ENCODE data around the gene STH.

STH gene

GRCh38 chr17:46042925-46043324 lies 43.9 kb downstream of the STH start:
- DNase-seq (ENCODE audit: extremely low read depth in 1 of 2, low read depth in 1 of 2): no peak

GRCh38 chr17:46043606-46044005 lies 44.6 kb downstream of the STH start:
- no peak for DNase-seq (ENCODE audit: extremely low read depth in 1 of 2, low read depth in 1 of 2)

GRCh38 chr17:46044286-46044928 lies 45.4 kb downstream of the STH start:
- DNase-seq (ENCODE audit: extremely low read depth in 1 of 2, low read depth in 1 of 2): peak in 1 of 2 donors; percentile 23

GRCh38 chr17:46044989-46045388 lies 45.9 kb downstream of the STH start:
- no peak for DNase-seq (ENCODE audit: extremely low read depth in 1 of 2, low read depth in 1 of 2)

GRCh38 chr17:46045639-46046038 lies 46.6 kb downstream of the STH start:
- DNase-seq (ENCODE audit: extremely low read depth in 1 of 2, low read depth in 1 of 2): no peak

DNA sequence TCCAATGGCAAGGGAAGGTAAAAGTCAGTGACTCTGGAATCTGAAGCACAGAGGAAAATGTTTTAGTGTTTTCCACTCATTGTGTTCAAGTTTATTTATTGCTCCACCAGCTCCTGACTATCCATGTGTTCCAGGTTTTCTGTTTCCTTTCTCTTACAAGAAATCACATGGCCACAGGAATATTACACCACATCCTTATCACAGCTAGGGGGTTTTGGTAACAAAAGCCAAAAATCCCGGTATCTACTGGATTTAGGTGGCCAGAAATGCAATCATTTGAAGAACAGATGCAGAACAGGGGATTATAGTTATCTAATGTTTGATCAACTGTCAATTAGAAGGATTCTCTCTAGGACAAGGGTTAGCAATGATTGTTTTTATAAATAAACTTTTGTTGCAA lies 47.9 kb downstream of the STH start:
- no peak for DNase-seq (ENCODE audit: extremely low read depth in 1 of 2, low read depth in 1 of 2)

DNA sequence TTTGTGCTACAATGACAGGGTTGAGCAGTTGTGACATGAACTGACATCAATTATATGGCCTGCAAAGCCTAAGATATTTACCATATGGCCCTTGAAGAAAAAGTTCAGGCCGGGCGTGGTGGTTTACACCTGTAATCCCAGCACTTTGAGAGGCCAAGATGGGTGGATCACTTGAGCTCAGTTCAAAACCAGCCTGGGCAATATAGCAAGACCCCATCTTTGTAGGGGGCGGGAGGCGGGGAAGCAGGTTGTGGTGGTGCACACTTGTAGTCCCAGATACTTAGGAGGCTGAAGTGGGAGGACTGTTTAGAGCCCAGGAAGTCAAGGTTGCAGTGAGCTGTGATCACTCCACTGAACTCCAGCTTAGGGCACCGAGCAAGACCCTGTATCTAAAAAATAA lies 48.3 kb downstream of the STH start:
- no peak for DNase-seq (ENCODE audit: extremely low read depth in 1 of 2, low read depth in 1 of 2)

GRCh38 chr17:46047856-46048255 lies 48.8 kb downstream of the STH start:
- no peak for DNase-seq (ENCODE audit: extremely low read depth in 1 of 2, low read depth in 1 of 2)

Measured in activated CD8-positive, alpha-beta memory T cell treated with anti-CD3 and anti-CD28 coated beads for 1 hour (primary cell).